MM.1S (cell line): Measurements from ENCODE around the gene KIAA0513.

Source experiments
- DNase-seq: peaks from one replicate; pipeline ENCODE4 v3.0.0-alpha.2; 2015
- H2AFZ ChIP-seq: fragments of 300-600 bp; sonication (generic); 2 replicates; pipeline ENCODE4 v1.6.0; 2016; ENCODE audit warnings: antibody characterized with exemption, low read length
- H3F3A ChIP-seq: fragments of 300-600 bp; sonication (generic); 2 replicates; pipeline ENCODE4 v1.6.1; 2016; ENCODE audit warnings: mild to moderate bottlenecking, antibody characterized with exemption, low read length, moderate library complexity, mixed read lengths; ENCODE audit not compliant: insufficient read depth
- H3K27ac ChIP-seq: fragments of 300-600 bp; sonication (generic); 2 replicates; pipeline ENCODE4 v1.5.1; 2016; ENCODE audit warnings: mild to moderate bottlenecking, low read length
- H3K27me3 ChIP-seq: fragments of 300-600 bp; sonication (generic); replicated peaks from 2 replicates; pipeline ENCODE4 v1.6.0; 2016; ENCODE audit warnings: low read length; ENCODE audit not compliant: insufficient read depth
- H3K36me3 ChIP-seq: fragments of 300-600 bp; sonication (generic); replicated peaks from 2 replicates; pipeline ENCODE4 v1.6.1; 2016; ENCODE audit warnings: mild to moderate bottlenecking, low read length, mixed read lengths; ENCODE audit not compliant: insufficient read depth
- H3K4me1 ChIP-seq: fragments of 300-600 bp; sonication (generic); 2 replicates; pipeline ENCODE4 v1.6.1; 2016; ENCODE audit warnings: low read length, mixed read lengths
- H3K4me2 ChIP-seq: fragments of 300-600 bp; sonication (generic); 2 replicates; pipeline ENCODE4 v1.6.0; 2016; ENCODE audit warnings: low read depth, low read length
- H3K4me3 ChIP-seq: fragments of 300-600 bp; sonication (generic); 2 replicates; pipeline ENCODE4 v1.5.1; 2016; ENCODE audit warnings: low read length, mixed read lengths
- H3K79me2 ChIP-seq: fragments of 300-600 bp; sonication (generic); 2 replicates; pipeline ENCODE4 v1.6.1; 2016; ENCODE audit warnings: mixed run types, low read length, mixed read lengths
- H3K9ac ChIP-seq: fragments of 300-600 bp; sonication (generic); 2 replicates; pipeline ENCODE4 v1.6.1; 2016; ENCODE audit warnings: low read length, mixed read lengths
- H3K9me2 ChIP-seq: fragments of 300-600 bp; sonication (generic); replicated peaks from 2 replicates; pipeline ENCODE4 v1.6.1; 2016; ENCODE audit warnings: mild to moderate bottlenecking, low read length, mixed read lengths; ENCODE audit not compliant: insufficient read depth
- H3K9me3 ChIP-seq: fragments of 300-600 bp; sonication (generic); replicated peaks from 2 replicates; pipeline ENCODE4 v1.6.1; 2016; ENCODE audit warnings: mild to moderate bottlenecking, low read length, mixed read lengths; ENCODE audit not compliant: insufficient read depth
- H4K20me1 ChIP-seq: fragments of 300-600 bp; sonication (generic); 2 replicates; pipeline ENCODE4 v1.6.1; 2016; ENCODE audit warnings: mild to moderate bottlenecking, low read length, moderate library complexity, mixed read lengths; ENCODE audit not compliant: insufficient read depth
- EZH2 ChIP-seq: fragments of 300-600 bp; sonication (generic); optimal IDR thresholded peaks from 2 replicates; pipeline ENCODE3; 2017; ENCODE audit warnings: low read depth, mild to moderate bottlenecking, antibody characterized with exemption, low read length, mixed read lengths
- EZH2phosphoT487 ChIP-seq: fragments of 300-600 bp; sonication (generic); IDR thresholded peaks from 2 replicates; pipeline ENCODE4 v1.6.1; 2018; ENCODE audit warnings: antibody characterized with exemption, low read length
- TF ChIP-seq, protein P1 (sequence below): fragments of 300-600 bp; sonication (generic); IDR thresholded peaks from 2 replicates; pipeline ENCODE4 v1.5.1; 2016; ENCODE audit warnings: antibody characterized with exemption, low read length, mixed read lengths

Gene KIAA0513

GRCh38 chr16:85092309-85092708, 64.7 kb downstream of the KIAA0513 start:
- no peaks in the 10 kb centered on the region for H3K79me2 ChIP-seq
- no peak overlapping the region for H3K9ac ChIP-seq
- no peak overlapping the region for H3K4me2 ChIP-seq
- no peak for DNase-seq
- H3K9me3 ChIP-seq, result no peaks in the 10 kb centered on the region
- H3K36me3 ChIP-seq, result no peaks in the 10 kb centered on the region
- H3F3A ChIP-seq, result no peaks in the 10 kb centered on the region
- no peak overlapping the region for H2AFZ ChIP-seq
- no peaks in the 10 kb centered on the region for H3K9me2 ChIP-seq
- no peak overlapping the region for H3K27ac ChIP-seq
- no peaks in the 10 kb centered on the region for H3K4me1 ChIP-seq
- TF ChIP-seq, protein P1, sequence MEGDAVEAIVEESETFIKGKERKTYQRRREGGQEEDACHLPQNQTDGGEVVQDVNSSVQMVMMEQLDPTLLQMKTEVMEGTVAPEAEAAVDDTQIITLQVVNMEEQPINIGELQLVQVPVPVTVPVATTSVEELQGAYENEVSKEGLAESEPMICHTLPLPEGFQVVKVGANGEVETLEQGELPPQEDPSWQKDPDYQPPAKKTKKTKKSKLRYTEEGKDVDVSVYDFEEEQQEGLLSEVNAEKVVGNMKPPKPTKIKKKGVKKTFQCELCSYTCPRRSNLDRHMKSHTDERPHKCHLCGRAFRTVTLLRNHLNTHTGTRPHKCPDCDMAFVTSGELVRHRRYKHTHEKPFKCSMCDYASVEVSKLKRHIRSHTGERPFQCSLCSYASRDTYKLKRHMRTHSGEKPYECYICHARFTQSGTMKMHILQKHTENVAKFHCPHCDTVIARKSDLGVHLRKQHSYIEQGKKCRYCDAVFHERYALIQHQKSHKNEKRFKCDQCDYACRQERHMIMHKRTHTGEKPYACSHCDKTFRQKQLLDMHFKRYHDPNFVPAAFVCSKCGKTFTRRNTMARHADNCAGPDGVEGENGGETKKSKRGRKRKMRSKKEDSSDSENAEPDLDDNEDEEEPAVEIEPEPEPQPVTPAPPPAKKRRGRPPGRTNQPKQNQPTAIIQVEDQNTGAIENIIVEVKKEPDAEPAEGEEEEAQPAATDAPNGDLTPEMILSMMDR, result no peak
- TF ChIP-seq EZH2, result no peak
- no peak for TF ChIP-seq EZH2phosphoT487
- H4K20me1 ChIP-seq, result no peaks in the 10 kb centered on the region
- no peak overlapping the region for H3K4me3 ChIP-seq
- peaks cover 17% of the 10 kb centered on the region for H3K27me3 ChIP-seq

GRCh38 chr16:85092851-85093250, 65.3 kb downstream of the KIAA0513 start:
- Histone ChIP-seq H3K9ac (no peak overlapping the region), H3K4me2 (no peak overlapping the region), H3K27ac (no peak overlapping the region), H3K4me1 (no peaks in the 10 kb centered on the region), H3K27me3 (peaks cover 23% of the 10 kb centered on the region), H3K9me2 (no peaks in the 10 kb centered on the region), H3K36me3 (no peaks in the 10 kb centered on the region), H3F3A (no peaks in the 10 kb centered on the region), H3K9me3 (no peaks in the 10 kb centered on the region), H3K4me3 (no peak overlapping the region), H4K20me1 (no peaks in the 10 kb centered on the region), H3K79me2 (no peaks in the 10 kb centered on the region), H2AFZ (no peak overlapping the region)
- TF ChIP-seq EZH2, result no peak
- no peak for TF ChIP-seq EZH2phosphoT487
- TF ChIP-seq, protein P1, result no peak
- no peak for DNase-seq

GRCh38 chr16:85093705-85094104, 66.1 kb downstream of the KIAA0513 start:
- H3K9me3 ChIP-seq, result no peaks in the 10 kb centered on the region
- no peaks in the 10 kb centered on the region for H3K4me1 ChIP-seq
- H4K20me1 ChIP-seq, result no peaks in the 10 kb centered on the region
- H3K36me3 ChIP-seq, result no peaks in the 10 kb centered on the region
- TF ChIP-seq, protein P1, result no peak
- no peak for TF ChIP-seq EZH2phosphoT487
- TF ChIP-seq EZH2, result no peak
- H2AFZ ChIP-seq, result no peak overlapping the region
- no peak overlapping the region for H3K27ac ChIP-seq
- no peaks in the 10 kb centered on the region for H3F3A ChIP-seq
- H3K4me2 ChIP-seq, result no peak overlapping the region
- H3K9me2 ChIP-seq, result no peaks in the 10 kb centered on the region
- H3K9ac ChIP-seq, result no peak overlapping the region
- no peak for DNase-seq
- H3K4me3 ChIP-seq, result no peak overlapping the region
- H3K79me2 ChIP-seq, result no peaks in the 10 kb centered on the region
- peaks cover 27% of the 10 kb centered on the region for H3K27me3 ChIP-seq
